Pulmonary artery endothelial cell (primary cell): ENCODE measurements around the gene SIX2. TPM values are rescaled to one million over a fixed set of nuclear protein-coding genes. Genes with fewer than 3 reads are reported as not detected.

Experiments
- DNase-seq: peaks from one replicate; pipeline ENCODE4 v3.0.0-alpha.2; 2011; ENCODE audit warnings: low read depth, low spot score
- total RNA-seq: library from RNA; depleted of rRNA; stranded (reverse); fragments of >200 nt; gene quantifications from 2 replicates; pipeline ENCODE4 v1.2.3, GENCODE V29; 2014

The SIX2 gene
- total RNA-seq, 1 donor from 2014 or later: 0.20 TPM

GRCh38 chr2:44967727-44968432 is 41.4 kb downstream of the SIX2 start:
- no peak for DNase-seq

GRCh38 chr2:44967056-44967455 is 42.2 kb downstream of the SIX2 start:
- DNase-seq: no peak

GRCh38 chr2:44965684-44966083 is 43.6 kb downstream of the SIX2 start:
- DNase-seq: no peak

- DNase-seq: no peak
Measured at GRCh38 chr2:44964752-44965236, 44.5 kb downstream of the SIX2 start.

- no peak for DNase-seq
Measured at GRCh38 chr2:44962176-44962695, 47.0 kb downstream of the SIX2 start.

- no peak for DNase-seq
Measured at GRCh38 chr2:44960871-44961270, 48.4 kb downstream of the SIX2 start.

GRCh38 chr2:44959855-44960254 is 49.4 kb downstream of the SIX2 start:
- DNase-seq: no peak

- DNase-seq: no peak
Measured at GRCh38 chr2:44957656-44958327, 51.5 kb downstream of the SIX2 start.

- DNase-seq: no peak
Measured at GRCh38 chr2:44956843-44957242, 52.4 kb downstream of the SIX2 start.

- peak; percentile 29 for DNase-seq
Measured at GRCh38 chr2:44955593-44956392, 53.5 kb downstream of the SIX2 start.

Other genes starting within 250 kb of the SIX2 start
- gene SIX3, start 67.8 kb downstream of the SIX2 start, total RNA-seq: not detected in 2 replicates